AG09309 (cell line): ENCODE data around the gene RPL4.
"Not testable (repeated sequence)": the region's sequence is repeated elsewhere in the genome, so short reads cannot be mapped to it uniquely, and the experiment has no call there.

Experiments
- DNase-seq: peaks from one replicate; pipeline ENCODE4 v3.0.0-alpha.2; 2010; ENCODE audit warnings: low read depth
- H3K4me3 ChIP-seq: 2 replicates; pipeline ENCODE4 v1.5.1; 2011; ENCODE audit warnings: mild to moderate bottlenecking, low read depth, low read length, moderate library complexity; ENCODE audit not compliant: control insufficient read depth
- TF ChIP-seq, protein P1 (sequence below): IDR thresholded peaks from 2 replicates; pipeline ENCODE4 v1.5.1; 2011; ENCODE audit warnings: mild to moderate bottlenecking, low read depth, low read length, inconsistent platforms; ENCODE audit not compliant: insufficient read depth, control insufficient read depth; ENCODE audit errors: missing control alignments

Gene RPL4

DNA sequence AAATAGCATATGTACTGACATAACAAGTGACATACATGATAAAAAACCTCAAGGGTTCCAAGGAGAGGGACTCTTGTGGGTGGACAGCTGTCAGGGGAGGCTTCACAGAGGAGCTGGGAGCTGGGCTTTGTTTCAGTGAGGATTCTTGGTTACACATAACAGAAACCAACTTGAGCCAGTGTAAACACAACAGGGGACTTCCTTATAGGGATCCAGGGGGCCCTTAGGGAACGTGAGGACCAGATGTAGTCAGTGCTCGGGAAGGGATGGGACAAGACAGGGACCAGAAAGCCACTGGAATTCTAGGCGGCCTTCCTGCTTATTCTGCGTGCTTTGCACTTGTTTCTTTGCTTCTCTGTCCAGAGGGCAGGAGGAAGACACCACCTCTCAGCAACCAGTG is 42.0 kb downstream of the RPL4 start:
- TF ChIP-seq, protein P1, sequence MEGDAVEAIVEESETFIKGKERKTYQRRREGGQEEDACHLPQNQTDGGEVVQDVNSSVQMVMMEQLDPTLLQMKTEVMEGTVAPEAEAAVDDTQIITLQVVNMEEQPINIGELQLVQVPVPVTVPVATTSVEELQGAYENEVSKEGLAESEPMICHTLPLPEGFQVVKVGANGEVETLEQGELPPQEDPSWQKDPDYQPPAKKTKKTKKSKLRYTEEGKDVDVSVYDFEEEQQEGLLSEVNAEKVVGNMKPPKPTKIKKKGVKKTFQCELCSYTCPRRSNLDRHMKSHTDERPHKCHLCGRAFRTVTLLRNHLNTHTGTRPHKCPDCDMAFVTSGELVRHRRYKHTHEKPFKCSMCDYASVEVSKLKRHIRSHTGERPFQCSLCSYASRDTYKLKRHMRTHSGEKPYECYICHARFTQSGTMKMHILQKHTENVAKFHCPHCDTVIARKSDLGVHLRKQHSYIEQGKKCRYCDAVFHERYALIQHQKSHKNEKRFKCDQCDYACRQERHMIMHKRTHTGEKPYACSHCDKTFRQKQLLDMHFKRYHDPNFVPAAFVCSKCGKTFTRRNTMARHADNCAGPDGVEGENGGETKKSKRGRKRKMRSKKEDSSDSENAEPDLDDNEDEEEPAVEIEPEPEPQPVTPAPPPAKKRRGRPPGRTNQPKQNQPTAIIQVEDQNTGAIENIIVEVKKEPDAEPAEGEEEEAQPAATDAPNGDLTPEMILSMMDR = no peak
- H3K4me3 ChIP-seq = no peak overlapping the region
- no peak for DNase-seq

DNA sequence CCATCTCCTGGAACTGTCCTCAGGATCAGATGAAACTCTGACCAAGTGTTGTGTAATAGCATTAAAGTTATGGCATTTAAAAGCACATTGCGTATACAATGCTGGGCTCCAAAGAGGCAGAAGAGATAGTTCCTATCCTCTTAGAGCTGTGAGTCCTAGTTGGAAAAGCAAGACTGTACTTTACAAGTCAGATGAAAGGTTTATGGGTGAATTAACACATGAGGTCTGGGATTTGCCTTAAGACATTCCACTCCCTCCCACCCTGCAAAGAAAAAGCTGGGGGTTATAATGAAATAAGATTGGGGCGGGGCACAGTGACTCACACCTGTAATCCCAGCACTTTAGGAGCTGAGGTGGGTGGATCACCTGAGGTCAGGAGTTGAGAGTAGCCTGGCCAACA is 42.7 kb downstream of the RPL4 start:
- TF ChIP-seq, protein P1 = no peak
- H3K4me3 ChIP-seq = no peak overlapping the region
- no peak for DNase-seq

DNA sequence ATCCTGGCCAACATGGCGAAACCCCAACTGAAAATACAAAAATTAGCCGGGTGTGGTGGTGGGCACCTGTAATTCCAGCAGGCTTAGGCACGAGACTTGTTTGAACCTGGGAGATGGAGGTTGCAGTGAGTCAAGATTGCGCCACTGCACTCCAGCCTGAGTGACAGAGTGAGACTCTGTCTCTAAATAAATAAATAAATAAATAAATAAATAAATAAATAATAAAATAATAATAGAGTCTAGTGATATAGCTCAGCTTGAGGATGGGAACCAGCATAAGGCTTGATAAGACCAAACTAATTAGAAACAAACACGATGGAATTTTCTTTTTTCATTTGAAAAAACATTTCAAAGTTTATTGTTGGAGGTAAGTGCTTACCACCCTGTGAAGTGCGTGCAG is 43.4 kb downstream of the RPL4 start:
- not testable (repeated sequence) for DNase-seq, H3K4me3 ChIP-seq

DNA sequence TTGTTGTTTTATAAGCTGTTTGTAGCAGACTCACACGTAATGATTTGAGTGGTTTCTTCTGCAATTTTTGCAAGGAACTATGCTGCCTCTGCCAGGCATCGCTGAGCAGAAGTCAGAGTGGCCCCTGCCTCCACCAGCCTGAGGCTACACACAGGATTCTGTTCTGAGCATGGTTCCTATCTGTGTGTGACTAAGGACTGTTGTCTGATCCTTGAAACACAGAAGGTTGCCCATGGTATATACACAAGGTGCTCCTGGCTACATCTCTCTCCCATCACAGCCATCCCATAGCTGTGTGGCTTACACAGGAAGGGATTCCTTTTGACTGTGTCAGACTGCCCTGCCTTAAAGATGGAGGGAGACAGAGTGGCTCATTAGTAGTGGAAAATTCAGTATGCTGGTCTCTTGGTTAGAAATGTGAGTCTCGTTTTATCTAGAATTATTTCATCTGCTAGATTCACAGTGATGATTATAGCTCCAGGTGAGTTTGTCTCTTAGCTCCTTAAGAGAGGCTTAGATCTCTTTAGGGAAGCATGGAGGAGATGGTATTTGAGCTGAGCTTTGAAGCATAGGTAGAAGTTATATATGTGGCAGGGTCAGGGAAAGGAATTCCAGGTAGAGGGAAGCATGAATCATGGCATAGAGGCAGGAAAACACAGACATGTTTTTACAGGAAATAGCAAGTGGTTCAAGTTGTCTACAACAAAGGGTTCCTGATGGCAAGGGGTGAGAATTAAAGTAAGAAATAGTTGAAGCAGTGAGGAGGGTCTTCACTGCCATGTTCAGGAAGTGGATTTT is 44.6 kb downstream of the RPL4 start:
- TF ChIP-seq, protein P1 = no peak
- no peak for DNase-seq
- H3K4me3 ChIP-seq = no peak overlapping the region

DNA sequence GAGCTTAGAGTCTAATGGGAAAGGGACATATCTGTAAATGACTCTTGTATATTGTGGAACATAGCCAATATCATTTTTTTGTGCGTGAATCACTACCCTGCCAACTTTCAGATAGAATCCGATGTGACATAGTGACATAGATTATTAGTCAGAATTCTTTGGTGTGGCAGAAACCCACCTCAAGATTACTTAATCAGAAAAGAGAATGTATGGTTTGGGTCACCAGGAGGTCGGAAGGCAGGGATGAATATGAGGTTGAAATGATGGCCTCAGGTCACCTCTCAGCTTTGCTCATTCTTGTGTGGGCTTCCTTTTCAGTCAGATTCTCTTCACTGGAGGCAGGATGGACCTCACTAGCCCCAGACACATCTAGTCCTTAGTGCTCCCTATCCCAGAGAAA is 48.4 kb downstream of the RPL4 start:
- no peak for DNase-seq
- TF ChIP-seq, protein P1 = no peak
- H3K4me3 ChIP-seq = no peak overlapping the region

DNA sequence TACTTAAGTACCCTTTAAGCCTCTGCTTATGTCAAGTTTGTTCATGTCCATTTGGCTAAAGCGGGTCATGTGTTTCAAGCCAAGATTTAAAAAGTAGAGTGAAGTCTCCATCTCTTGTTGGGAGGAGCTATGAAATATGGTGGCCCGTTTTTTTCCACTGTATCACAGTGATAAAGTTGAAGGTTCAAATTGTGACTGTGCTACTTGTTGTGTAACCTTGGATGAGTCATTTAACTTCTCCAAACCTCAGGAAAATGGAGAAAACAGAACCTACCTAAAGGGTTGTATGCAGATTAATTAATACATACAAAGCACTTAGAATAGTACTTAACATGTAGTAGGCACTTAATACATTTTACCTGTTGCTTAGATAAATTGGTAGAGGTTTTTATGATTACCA is 50.5 kb downstream of the RPL4 start:
- no peak overlapping the region for H3K4me3 ChIP-seq
- TF ChIP-seq, protein P1 = no peak
- DNase-seq = no peak

DNA sequence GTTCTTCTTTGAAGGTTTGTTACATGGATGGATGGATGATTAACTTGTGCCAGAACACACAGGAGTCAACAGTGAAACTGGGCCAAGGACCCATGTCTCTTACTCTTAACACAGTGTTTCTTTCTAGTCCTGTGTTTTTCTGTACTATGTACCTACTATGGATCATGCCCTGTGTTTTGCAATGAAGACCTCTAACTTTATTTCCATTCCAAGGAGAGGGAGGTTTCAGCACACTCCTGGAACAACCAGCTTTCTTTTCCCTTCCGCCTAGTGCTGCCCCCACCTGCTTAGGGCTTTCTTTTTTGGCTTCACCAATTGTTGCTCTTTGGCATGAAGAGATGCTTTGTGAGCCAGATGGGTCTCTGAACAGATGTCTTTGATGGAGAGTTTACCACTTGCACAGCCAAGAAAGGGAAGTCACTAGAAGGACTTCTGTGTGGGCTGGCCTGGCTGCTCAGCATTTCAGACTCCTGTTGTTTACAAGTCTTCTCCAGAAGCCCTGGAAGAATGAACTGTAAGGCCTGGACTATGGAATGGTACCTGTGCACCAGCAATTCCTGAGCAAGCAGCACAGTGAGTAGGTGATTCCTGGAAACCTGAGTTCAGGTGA is 51.6 kb downstream of the RPL4 start:
- H3K4me3 ChIP-seq = no peak overlapping the region

More for the DNA sequence above, 51.6 kb downstream of the RPL4 start:
- TF ChIP-seq, protein P1 = no peak
- DNase-seq = no peak
